GM19240 (cell line): Measurements from ENCODE around the gene PPP1R12C.

Source experiments
- DNase-seq: peaks from one replicate; pipeline ENCODE4 v3.0.0; 2011; ENCODE audit warnings: low spot score; ENCODE audit not compliant: insufficient read length

The PPP1R12C gene

DNA sequence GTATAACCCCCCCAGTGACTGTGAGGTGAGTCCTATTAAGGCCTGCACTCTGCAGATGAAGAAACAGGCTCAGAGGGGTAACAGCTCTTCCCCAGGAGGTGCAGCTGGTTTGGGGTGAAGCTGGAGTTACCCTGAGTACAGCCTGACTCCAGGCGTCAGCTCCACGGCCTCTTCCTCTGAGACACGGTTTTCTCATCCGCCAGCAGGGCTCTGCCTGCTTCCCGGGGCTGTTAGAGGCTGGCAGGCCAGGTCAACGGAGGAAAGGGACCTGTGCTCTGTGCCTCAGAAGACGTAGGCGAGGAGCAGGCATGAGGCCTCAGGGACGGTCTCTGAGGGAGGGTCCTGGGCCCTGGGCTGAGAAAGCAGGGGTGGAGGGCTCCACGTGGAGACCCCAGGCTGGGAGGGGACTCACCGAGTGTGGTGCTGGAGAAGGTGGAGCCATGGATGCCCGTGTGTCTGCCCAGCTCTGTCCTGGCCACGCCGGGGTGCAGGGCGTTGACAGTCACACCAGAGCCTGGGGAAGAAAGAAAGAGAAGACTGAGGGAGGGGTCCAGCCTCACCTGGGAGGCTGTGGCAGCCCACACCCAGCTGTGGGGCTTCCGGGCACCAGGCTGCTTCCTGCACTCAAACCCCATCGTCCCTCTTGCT, 70.3 kb downstream of the PPP1R12C start:
- no peak for DNase-seq

- DNase-seq, result no peak
Measured at GRCh38 chr19:55044771-55045716, 72.4 kb downstream of the PPP1R12C start.

DNA sequence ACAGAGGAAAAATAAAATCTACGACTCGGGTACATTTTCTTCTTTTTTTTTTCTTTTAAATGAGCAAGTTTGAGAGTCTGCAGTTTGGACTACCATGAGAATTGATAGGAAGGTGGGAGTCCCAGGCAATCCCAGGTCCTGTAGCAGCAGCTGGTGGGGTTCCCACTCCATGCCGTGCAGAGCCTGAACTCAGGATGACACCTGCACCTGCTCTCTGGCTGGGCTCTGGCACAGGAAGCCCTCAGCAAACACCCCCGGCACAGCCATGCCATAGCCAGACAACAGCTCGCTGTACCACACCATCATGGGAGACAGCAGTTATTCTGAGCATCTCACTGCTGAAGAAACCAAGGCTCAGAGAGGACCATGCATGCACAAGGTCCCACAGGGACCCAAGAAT, 73.2 kb downstream of the PPP1R12C start:
- no peak for DNase-seq

DNA sequence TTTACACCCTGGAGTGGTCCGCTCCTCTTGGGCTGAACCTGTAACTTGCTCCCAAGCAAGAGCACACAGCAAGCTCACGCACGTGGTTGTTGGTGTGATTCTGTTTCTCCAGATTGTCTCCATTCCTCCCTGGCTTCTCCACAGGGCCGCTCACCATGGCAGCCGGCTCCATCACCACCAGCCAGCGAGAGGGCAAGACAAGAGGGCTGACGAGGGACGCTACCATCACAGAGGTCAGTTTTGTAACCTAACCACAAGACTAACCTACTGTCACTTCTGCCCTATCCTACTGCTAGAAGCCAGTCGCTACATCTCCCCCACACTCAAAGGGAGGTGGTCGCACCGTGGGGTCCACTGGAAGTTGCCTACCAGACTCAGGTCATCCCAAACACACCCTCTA, 74.7 kb downstream of the PPP1R12C start:
- no peak for DNase-seq

DNA sequence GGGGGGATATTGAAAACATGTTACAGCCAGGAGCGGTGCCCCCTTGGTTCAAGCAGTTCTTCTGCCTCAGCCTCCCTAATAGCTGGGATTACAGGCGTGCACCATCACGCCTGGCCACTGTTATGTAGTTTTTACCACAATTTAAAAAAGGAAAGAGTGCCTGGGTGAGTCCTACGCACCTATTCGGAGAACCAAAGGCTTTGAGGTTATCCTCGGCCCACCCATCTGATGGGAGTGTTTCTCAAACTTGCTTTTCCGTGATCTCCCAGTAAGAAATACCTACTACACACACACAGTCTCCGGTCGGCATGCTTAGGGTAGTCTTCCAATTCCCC, 75.1 kb downstream of the PPP1R12C start:
- DNase-seq, result no peak

GRCh38 chr19:55041627-55042343, 75.7 kb downstream of the PPP1R12C start:
- no peak for DNase-seq

GRCh38 chr19:55041244-55041626, 76.2 kb downstream of the PPP1R12C start:
- DNase-seq, result no peak
